WTC11 (cell line): ENCODE data around the gene IL1RAPL1. TPM values are rescaled to one million over a fixed set of nuclear protein-coding genes. Genes with fewer than 3 reads are reported as not detected.

ENCODE experiments used
- ATAC-seq: fragments of 200-7000 bp; cut with Tn5 transposase; 2 replicates; pipeline ENCODE4 v1.10.0; 2021; ENCODE audit warnings: mild to moderate bottlenecking, moderate library complexity
- CTCF ChIA-PET: fragments of 300-600 bp; sonication (Branson Sonifier 250); formaldehyde crosslinking; loops from one replicate; lab custom pipeline; 2021; ENCODE audit warnings: antibody characterized with exemption; lab: Charles Lee
- POLR2A ChIA-PET: fragments of 350-600 bp; sonication (Branson Sonifier 250); formaldehyde crosslinking; loops from one replicate; lab custom pipeline; 2021; ENCODE audit warnings: antibody characterized with exemption; lab: Charles Lee
- DNase-seq: peaks from one replicate; pipeline ENCODE4 v3.0.0; 2021; ENCODE audit warnings: low spot score
- H3K27ac Mint-ChIP-seq: 2 replicates; pipeline ENCODE4 v1.8.0; 2021; ENCODE audit warnings: mixed read lengths
- H3K27me3 Mint-ChIP-seq: 2 replicates; pipeline ENCODE4 v1.8.0; 2021; ENCODE audit warnings: low read depth, mild to moderate bottlenecking, moderate library complexity, mixed read lengths
- H3K36me3 Mint-ChIP-seq: 2 replicates; pipeline ENCODE4 v1.8.0; 2021; ENCODE audit warnings: mixed read lengths
- H3K4me1 Mint-ChIP-seq: 2 replicates; pipeline ENCODE4 v1.8.0; 2022; ENCODE audit warnings: mixed read lengths
- H3K4me3 Mint-ChIP-seq: 2 replicates; pipeline ENCODE4 v1.8.0; 2021; ENCODE audit warnings: mild to moderate bottlenecking, moderate library complexity, mixed read lengths
- H3K9me3 Mint-ChIP-seq: 2 replicates; pipeline ENCODE4 v1.8.0; 2021; ENCODE audit warnings: mixed read lengths
- CREB1 ChIP-seq: sonication (generic); formaldehyde crosslinking; IDR thresholded peaks from 2 replicates; pipeline ENCODE4 v1.8.0; 2023; ENCODE audit warnings: mild to moderate bottlenecking, missing genetic modification reagents
- ELF4 ChIP-seq: sonication (generic); formaldehyde crosslinking; IDR thresholded peaks from 2 replicates; pipeline ENCODE4 v1.8.1; 2022; ENCODE audit warnings: low read depth, mild to moderate bottlenecking, moderate library complexity, missing genetic modification reagents
- EMX1 ChIP-seq: fragments of 250-450 bp; sonication (Bioruptor Pico); IDR thresholded peaks from 2 replicates; pipeline ENCODE4 v1.8.0; 2021; ENCODE audit warnings: mild to moderate bottlenecking
- GRHL2 ChIP-seq: fragments of 250-450 bp; sonication (Bioruptor Pico); IDR thresholded peaks from 2 replicates; pipeline ENCODE4 v1.8.0; 2022; ENCODE audit warnings: mild to moderate bottlenecking, moderate library complexity; ENCODE audit not compliant: insufficient replicate concordance, severe bottlenecking
- JUN ChIP-seq: sonication (generic); formaldehyde crosslinking; IDR thresholded peaks from 2 replicates; pipeline ENCODE4 v1.8.0; 2023; ENCODE audit warnings: mild to moderate bottlenecking, missing genetic modification reagents
- NR2C2 ChIP-seq: sonication (generic); formaldehyde crosslinking; IDR thresholded peaks from 2 replicates; pipeline ENCODE4 v1.8.0; 2022; ENCODE audit warnings: mild to moderate bottlenecking, missing genetic modification reagents
- OVOL2 ChIP-seq: fragments of 250-450 bp; sonication (Bioruptor Pico); IDR thresholded peaks from 2 replicates; pipeline ENCODE4 v1.9.0; 2021; ENCODE audit warnings: mild to moderate bottlenecking, borderline replicate concordance
- PRRX2 ChIP-seq: fragments of 250-450 bp; sonication (Bioruptor Pico); IDR thresholded peaks from 2 replicates; pipeline ENCODE4 v1.8.0; 2021; ENCODE audit warnings: mild to moderate bottlenecking
- RORB ChIP-seq: fragments of 250-450 bp; sonication (Bioruptor Pico); IDR thresholded peaks from 2 replicates; pipeline ENCODE4 v1.9.0; 2021; ENCODE audit warnings: mild to moderate bottlenecking
- TEAD4 ChIP-seq: sonication (generic); formaldehyde crosslinking; IDR thresholded peaks from 2 replicates; pipeline ENCODE4 v1.8.0; 2022; ENCODE audit warnings: mild to moderate bottlenecking, missing genetic modification reagents
- total RNA-seq: library from RNA; stranded (reverse); gene quantifications from 3 replicates; pipeline ENCODE4 v1.2.3, GENCODE V29; 2021
- TF ChIP-seq, protein P1 (sequence below): sonication (generic); formaldehyde crosslinking; IDR thresholded peaks from 2 replicates; pipeline ENCODE4 v1.8.1; 2022; ENCODE audit warnings: mild to moderate bottlenecking, moderate library complexity, missing genetic modification reagents
- TF ChIP-seq, protein P2 (sequence below): sonication (generic); formaldehyde crosslinking; conservative IDR thresholded peaks from 2 replicates; pipeline ENCODE4 v1.8.1; 2022; ENCODE audit warnings: mild to moderate bottlenecking, missing genetic modification reagents
- TF ChIP-seq, protein P3 (sequence below): sonication (generic); formaldehyde crosslinking; IDR thresholded peaks from 2 replicates; pipeline ENCODE4 v1.8.1; 2023; ENCODE audit warnings: mild to moderate bottlenecking, missing genetic modification reagents, moderate library complexity
- TF ChIP-seq, protein P4 (sequence below): sonication (generic); formaldehyde crosslinking; IDR thresholded peaks from 2 replicates; pipeline ENCODE4 v1.8.1; 2023; ENCODE audit warnings: mild to moderate bottlenecking, missing genetic modification reagents, borderline replicate concordance
- TF ChIP-seq, protein P5 (sequence below): sonication (generic); formaldehyde crosslinking; IDR thresholded peaks from 2 replicates; pipeline ENCODE4 v1.8.0; 2023; ENCODE audit warnings: missing genetic modification reagents, mild to moderate bottlenecking, borderline replicate concordance
- TF ChIP-seq, protein P6 (sequence below): fragments of 200-600 bp; IDR thresholded peaks from 2 replicates; pipeline ENCODE4 v1.8.0; 2022; ENCODE audit warnings: antibody characterized with exemption
- TF ChIP-seq, protein P7 (sequence below): sonication (generic); formaldehyde crosslinking; IDR thresholded peaks from 2 replicates; pipeline ENCODE4 v1.8.1; 2022; ENCODE audit warnings: missing genetic modification reagents, borderline replicate concordance
- TF ChIP-seq, protein P8 (sequence below): fragments of 250-450 bp; sonication (Bioruptor Pico); IDR thresholded peaks from 2 replicates; pipeline ENCODE4 v1.9.0; 2021; ENCODE audit warnings: mild to moderate bottlenecking
- TF ChIP-seq, protein P9 (sequence below): sonication (generic); formaldehyde crosslinking; IDR thresholded peaks from 2 replicates; pipeline ENCODE4 v1.8.0; 2023; ENCODE audit warnings: missing genetic modification reagents

The IL1RAPL1 gene
- total RNA-seq, 1 experiment from 2014 or later, result 0.13 TPM

DNA sequence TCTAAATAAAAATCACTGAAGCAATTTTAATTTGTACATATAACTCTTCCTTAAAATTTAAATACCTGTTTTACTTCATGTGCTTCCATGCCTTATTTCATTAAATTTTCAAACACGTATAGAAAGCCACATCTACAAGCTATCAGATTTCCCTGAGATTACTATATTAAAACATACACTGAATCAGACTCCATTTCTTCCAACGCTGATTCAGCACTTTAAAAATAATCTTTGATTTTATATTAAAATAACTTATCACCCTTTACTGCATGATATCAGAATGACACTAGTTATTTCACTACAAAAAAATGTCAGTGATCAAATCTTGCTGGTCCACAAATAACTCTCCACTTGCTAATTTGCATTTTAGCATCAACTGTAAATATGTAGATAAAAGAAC is 550.8 kb downstream of the IL1RAPL1 start (continued):
- TF ChIP-seq OVOL2 (CRISPR knock-in tag) (no peak), EMX1 (CRISPR knock-in tag) (no peak), CREB1 (CRISPR knock-in tag) (no peak), NR2C2 (no peak), ELF4 (CRISPR knock-in tag) (no peak)
- TF ChIP-seq, protein P1, sequence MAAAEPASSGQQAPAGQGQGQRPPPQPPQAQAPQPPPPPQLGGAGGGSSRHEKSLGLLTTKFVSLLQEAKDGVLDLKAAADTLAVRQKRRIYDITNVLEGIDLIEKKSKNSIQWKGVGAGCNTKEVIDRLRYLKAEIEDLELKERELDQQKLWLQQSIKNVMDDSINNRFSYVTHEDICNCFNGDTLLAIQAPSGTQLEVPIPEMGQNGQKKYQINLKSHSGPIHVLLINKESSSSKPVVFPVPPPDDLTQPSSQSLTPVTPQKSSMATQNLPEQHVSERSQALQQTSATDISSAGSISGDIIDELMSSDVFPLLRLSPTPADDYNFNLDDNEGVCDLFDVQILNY, result no peak
- TF ChIP-seq, protein P2, sequence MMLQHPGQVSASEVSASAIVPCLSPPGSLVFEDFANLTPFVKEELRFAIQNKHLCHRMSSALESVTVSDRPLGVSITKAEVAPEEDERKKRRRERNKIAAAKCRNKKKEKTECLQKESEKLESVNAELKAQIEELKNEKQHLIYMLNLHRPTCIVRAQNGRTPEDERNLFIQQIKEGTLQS, result no peak
- TF ChIP-seq, protein P3, sequence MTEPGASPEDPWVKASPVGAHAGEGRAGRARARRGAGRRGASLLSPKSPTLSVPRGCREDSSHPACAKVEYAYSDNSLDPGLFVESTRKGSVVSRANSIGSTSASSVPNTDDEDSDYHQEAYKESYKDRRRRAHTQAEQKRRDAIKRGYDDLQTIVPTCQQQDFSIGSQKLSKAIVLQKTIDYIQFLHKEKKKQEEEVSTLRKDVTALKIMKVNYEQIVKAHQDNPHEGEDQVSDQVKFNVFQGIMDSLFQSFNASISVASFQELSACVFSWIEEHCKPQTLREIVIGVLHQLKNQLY, result no peak

DNA sequence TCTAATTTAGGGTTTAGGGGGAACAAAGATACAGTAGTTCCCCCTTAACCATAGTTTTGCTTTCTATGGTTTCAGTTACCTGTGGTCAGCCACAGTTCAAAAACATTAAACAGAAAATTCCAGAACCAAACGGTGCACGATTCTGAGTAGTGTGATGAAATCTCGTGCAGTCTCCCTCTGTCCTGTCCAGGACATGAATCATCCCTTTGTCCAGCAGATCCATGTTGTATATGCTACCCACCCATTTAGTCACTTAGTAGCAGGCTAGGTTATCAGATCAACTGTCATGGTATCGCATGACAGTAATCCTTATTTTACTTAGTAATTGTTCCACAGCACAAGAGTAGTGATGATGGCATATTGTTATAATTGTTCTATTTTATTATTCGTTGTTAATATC is 556.1 kb downstream of the IL1RAPL1 start:
- no peaks in the 10 kb centered on the region for H3K9me3 Mint-ChIP-seq
- no peaks in the 10 kb centered on the region for H3K27me3 Mint-ChIP-seq
- ChIA-PET POLR2A (no interaction called here), CTCF (no interaction called here)
- TF ChIP-seq, protein P4, sequence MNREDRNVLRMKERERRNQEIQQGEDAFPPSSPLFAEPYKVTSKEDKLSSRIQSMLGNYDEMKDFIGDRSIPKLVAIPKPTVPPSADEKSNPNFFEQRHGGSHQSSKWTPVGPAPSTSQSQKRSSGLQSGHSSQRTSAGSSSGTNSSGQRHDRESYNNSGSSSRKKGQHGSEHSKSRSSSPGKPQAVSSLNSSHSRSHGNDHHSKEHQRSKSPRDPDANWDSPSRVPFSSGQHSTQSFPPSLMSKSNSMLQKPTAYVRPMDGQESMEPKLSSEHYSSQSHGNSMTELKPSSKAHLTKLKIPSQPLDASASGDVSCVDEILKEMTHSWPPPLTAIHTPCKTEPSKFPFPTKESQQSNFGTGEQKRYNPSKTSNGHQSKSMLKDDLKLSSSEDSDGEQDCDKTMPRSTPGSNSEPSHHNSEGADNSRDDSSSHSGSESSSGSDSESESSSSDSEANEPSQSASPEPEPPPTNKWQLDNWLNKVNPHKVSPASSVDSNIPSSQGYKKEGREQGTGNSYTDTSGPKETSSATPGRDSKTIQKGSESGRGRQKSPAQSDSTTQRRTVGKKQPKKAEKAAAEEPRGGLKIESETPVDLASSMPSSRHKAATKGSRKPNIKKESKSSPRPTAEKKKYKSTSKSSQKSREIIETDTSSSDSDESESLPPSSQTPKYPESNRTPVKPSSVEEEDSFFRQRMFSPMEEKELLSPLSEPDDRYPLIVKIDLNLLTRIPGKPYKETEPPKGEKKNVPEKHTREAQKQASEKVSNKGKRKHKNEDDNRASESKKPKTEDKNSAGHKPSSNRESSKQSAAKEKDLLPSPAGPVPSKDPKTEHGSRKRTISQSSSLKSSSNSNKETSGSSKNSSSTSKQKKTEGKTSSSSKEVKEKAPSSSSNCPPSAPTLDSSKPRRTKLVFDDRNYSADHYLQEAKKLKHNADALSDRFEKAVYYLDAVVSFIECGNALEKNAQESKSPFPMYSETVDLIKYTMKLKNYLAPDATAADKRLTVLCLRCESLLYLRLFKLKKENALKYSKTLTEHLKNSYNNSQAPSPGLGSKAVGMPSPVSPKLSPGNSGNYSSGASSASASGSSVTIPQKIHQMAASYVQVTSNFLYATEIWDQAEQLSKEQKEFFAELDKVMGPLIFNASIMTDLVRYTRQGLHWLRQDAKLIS, result no peak
- TF ChIP-seq, protein P5, sequence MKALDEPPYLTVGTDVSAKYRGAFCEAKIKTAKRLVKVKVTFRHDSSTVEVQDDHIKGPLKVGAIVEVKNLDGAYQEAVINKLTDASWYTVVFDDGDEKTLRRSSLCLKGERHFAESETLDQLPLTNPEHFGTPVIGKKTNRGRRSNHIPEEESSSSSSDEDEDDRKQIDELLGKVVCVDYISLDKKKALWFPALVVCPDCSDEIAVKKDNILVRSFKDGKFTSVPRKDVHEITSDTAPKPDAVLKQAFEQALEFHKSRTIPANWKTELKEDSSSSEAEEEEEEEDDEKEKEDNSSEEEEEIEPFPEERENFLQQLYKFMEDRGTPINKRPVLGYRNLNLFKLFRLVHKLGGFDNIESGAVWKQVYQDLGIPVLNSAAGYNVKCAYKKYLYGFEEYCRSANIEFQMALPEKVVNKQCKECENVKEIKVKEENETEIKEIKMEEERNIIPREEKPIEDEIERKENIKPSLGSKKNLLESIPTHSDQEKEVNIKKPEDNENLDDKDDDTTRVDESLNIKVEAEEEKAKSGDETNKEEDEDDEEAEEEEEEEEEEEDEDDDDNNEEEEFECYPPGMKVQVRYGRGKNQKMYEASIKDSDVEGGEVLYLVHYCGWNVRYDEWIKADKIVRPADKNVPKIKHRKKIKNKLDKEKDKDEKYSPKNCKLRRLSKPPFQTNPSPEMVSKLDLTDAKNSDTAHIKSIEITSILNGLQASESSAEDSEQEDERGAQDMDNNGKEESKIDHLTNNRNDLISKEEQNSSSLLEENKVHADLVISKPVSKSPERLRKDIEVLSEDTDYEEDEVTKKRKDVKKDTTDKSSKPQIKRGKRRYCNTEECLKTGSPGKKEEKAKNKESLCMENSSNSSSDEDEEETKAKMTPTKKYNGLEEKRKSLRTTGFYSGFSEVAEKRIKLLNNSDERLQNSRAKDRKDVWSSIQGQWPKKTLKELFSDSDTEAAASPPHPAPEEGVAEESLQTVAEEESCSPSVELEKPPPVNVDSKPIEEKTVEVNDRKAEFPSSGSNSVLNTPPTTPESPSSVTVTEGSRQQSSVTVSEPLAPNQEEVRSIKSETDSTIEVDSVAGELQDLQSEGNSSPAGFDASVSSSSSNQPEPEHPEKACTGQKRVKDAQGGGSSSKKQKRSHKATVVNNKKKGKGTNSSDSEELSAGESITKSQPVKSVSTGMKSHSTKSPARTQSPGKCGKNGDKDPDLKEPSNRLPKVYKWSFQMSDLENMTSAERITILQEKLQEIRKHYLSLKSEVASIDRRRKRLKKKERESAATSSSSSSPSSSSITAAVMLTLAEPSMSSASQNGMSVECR (CRISPR knock-in tag), result no peak
- TF ChIP-seq JUN (CRISPR knock-in tag) (no peak), GRHL2 (CRISPR knock-in tag) (no peak), EMX1 (CRISPR knock-in tag) (no peak)
- ATAC-seq (no peak), DNase-seq (no peak)
- no peak overlapping the region for H3K27ac Mint-ChIP-seq
- no peaks in the 10 kb centered on the region for H3K36me3 Mint-ChIP-seq
- no peaks in the 10 kb centered on the region for H3K4me1 Mint-ChIP-seq
- no peak overlapping the region for H3K4me3 Mint-ChIP-seq

DNA sequence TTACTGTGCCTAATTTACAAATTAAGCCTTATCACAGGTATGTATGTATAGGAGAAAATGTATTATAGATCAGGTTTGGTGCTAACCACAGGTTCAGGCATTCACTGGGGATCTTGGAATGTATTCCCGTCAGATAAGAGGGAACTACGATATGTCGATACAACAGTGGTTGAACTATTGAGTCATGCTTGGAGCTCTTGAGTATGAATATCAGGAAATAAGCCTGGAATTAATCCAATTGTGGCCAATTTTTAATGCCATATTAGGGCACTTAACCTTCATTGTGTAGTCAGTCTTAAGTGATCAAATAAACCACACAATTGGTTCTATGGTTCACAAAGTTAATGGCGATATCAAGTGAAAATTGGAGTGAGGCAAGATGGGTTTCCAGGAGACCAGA is 556.5 kb downstream of the IL1RAPL1 start:
- Mint-ChIP-seq H3K4me3 (no peak overlapping the region), H3K9me3 (no peaks in the 10 kb centered on the region), H3K36me3 (no peaks in the 10 kb centered on the region), H3K27ac (no peak overlapping the region), H3K27me3 (no peaks in the 10 kb centered on the region), H3K4me1 (no peaks in the 10 kb centered on the region)
- ChIA-PET CTCF (no interaction called here), POLR2A (no interaction called here)
- DNase-seq, result no peak
- ATAC-seq, result no peak
- no peak for TF ChIP-seq TEAD4
- TF ChIP-seq, protein P6, sequence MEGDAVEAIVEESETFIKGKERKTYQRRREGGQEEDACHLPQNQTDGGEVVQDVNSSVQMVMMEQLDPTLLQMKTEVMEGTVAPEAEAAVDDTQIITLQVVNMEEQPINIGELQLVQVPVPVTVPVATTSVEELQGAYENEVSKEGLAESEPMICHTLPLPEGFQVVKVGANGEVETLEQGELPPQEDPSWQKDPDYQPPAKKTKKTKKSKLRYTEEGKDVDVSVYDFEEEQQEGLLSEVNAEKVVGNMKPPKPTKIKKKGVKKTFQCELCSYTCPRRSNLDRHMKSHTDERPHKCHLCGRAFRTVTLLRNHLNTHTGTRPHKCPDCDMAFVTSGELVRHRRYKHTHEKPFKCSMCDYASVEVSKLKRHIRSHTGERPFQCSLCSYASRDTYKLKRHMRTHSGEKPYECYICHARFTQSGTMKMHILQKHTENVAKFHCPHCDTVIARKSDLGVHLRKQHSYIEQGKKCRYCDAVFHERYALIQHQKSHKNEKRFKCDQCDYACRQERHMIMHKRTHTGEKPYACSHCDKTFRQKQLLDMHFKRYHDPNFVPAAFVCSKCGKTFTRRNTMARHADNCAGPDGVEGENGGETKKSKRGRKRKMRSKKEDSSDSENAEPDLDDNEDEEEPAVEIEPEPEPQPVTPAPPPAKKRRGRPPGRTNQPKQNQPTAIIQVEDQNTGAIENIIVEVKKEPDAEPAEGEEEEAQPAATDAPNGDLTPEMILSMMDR, result no peak
- TF ChIP-seq, protein P7, sequence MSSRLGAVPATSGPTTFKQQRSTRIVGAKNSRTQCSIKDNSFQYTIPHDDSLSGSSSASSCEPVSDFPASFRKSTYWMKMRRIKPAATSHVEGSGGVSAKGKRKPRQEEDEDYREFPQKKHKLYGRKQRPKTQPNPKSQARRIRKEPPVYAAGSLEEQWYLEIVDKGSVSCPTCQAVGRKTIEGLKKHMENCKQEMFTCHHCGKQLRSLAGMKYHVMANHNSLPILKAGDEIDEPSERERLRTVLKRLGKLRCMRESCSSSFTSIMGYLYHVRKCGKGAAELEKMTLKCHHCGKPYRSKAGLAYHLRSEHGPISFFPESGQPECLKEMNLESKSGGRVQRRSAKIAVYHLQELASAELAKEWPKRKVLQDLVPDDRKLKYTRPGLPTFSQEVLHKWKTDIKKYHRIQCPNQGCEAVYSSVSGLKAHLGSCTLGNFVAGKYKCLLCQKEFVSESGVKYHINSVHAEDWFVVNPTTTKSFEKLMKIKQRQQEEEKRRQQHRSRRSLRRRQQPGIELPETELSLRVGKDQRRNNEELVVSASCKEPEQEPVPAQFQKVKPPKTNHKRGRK (CRISPR knock-in tag), result no peak
- TF ChIP-seq, protein P8, sequence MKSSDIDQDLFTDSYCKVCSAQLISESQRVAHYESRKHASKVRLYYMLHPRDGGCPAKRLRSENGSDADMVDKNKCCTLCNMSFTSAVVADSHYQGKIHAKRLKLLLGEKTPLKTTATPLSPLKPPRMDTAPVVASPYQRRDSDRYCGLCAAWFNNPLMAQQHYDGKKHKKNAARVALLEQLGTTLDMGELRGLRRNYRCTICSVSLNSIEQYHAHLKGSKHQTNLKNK (CRISPR knock-in tag), result no peak
- TF ChIP-seq, protein P9, sequence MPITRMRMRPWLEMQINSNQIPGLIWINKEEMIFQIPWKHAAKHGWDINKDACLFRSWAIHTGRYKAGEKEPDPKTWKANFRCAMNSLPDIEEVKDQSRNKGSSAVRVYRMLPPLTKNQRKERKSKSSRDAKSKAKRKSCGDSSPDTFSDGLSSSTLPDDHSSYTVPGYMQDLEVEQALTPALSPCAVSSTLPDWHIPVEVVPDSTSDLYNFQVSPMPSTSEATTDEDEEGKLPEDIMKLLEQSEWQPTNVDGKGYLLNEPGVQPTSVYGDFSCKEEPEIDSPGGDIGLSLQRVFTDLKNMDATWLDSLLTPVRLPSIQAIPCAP, result no peak
- TF ChIP-seq RORB (CRISPR knock-in tag), result no peak
- no peak for TF ChIP-seq PRRX2
